ENCODE results near the gene ADAMTS9. TPM values are rescaled to one million over a fixed set of nuclear protein-coding genes. Genes with fewer than 3 reads are reported as not detected.

The ADAMTS9 gene
- polyA plus RNA-seq, 1 donor from 2014 or later, result 0.32 TPM

GRCh38 chr3:64648927-64649906 is 38.6 kb downstream of the ADAMTS9 start:
- Histone ChIP-seq H3K4me3 (ENCODE audit: low read length) (no peak overlapping the region), H4K20me1 (ENCODE audit: insufficient read depth) (no peaks in the 10 kb centered on the region), H3K36me3 (ENCODE audit: insufficient read depth, low read length) (no peaks in the 10 kb centered on the region), H3K9ac (ENCODE audit: low read length) (no peak overlapping the region), H3K9me2 (ENCODE audit: insufficient read depth, low read length) (no peaks in the 10 kb centered on the region), H3F3A (ENCODE audit: insufficient read depth, low read length, poor library complexity, severe bottlenecking) (no peaks in the 10 kb centered on the region), H3K27ac (ENCODE audit: low read length) (no peak overlapping the region), H2AFZ (ENCODE audit: low read depth, low read length) (no peak overlapping the region), H3K9me3 (ENCODE audit: low read length) (no peaks in the 10 kb centered on the region), H3K4me2 (ENCODE audit: low read length) (no peak overlapping the region), H3K79me2 (replicated peaks; ENCODE audit: insufficient read depth, low read length) (no peaks in the 10 kb centered on the region), H3K27me3 (ENCODE audit: insufficient read depth, low read depth, low read length) (no peaks in the 10 kb centered on the region)
- TF ChIP-seq, protein P1, sequence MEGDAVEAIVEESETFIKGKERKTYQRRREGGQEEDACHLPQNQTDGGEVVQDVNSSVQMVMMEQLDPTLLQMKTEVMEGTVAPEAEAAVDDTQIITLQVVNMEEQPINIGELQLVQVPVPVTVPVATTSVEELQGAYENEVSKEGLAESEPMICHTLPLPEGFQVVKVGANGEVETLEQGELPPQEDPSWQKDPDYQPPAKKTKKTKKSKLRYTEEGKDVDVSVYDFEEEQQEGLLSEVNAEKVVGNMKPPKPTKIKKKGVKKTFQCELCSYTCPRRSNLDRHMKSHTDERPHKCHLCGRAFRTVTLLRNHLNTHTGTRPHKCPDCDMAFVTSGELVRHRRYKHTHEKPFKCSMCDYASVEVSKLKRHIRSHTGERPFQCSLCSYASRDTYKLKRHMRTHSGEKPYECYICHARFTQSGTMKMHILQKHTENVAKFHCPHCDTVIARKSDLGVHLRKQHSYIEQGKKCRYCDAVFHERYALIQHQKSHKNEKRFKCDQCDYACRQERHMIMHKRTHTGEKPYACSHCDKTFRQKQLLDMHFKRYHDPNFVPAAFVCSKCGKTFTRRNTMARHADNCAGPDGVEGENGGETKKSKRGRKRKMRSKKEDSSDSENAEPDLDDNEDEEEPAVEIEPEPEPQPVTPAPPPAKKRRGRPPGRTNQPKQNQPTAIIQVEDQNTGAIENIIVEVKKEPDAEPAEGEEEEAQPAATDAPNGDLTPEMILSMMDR (IDR thresholded peaks at IDR 0.05; ENCODE audit: poor library complexity, severe bottlenecking), result no peak
- TF ChIP-seq POLR2AphosphoS5 (IDR thresholded peaks at IDR 0.05) (no peak), EZH2 (IDR thresholded peaks at IDR 0.05; ENCODE audit: borderline replicate concordance, insufficient read depth, low read length, poor library complexity, severe bottlenecking) (no peak), MXI1 (conservative IDR thresholded peaks at IDR 0.05; ENCODE audit: poor library complexity, severe bottlenecking) (no peak), TAF1 (IDR thresholded peaks at IDR 0.05; ENCODE audit: low read depth) (no peak), EP300 (conservative IDR thresholded peaks at IDR 0.05; ENCODE audit: poor library complexity, severe bottlenecking) (no peak), RAD21 (conservative IDR thresholded peaks at IDR 0.05) (no peak), SMC3 (conservative IDR thresholded peaks at IDR 0.05; ENCODE audit: poor library complexity) (no peak)
- TF ChIP-seq, protein P2, sequence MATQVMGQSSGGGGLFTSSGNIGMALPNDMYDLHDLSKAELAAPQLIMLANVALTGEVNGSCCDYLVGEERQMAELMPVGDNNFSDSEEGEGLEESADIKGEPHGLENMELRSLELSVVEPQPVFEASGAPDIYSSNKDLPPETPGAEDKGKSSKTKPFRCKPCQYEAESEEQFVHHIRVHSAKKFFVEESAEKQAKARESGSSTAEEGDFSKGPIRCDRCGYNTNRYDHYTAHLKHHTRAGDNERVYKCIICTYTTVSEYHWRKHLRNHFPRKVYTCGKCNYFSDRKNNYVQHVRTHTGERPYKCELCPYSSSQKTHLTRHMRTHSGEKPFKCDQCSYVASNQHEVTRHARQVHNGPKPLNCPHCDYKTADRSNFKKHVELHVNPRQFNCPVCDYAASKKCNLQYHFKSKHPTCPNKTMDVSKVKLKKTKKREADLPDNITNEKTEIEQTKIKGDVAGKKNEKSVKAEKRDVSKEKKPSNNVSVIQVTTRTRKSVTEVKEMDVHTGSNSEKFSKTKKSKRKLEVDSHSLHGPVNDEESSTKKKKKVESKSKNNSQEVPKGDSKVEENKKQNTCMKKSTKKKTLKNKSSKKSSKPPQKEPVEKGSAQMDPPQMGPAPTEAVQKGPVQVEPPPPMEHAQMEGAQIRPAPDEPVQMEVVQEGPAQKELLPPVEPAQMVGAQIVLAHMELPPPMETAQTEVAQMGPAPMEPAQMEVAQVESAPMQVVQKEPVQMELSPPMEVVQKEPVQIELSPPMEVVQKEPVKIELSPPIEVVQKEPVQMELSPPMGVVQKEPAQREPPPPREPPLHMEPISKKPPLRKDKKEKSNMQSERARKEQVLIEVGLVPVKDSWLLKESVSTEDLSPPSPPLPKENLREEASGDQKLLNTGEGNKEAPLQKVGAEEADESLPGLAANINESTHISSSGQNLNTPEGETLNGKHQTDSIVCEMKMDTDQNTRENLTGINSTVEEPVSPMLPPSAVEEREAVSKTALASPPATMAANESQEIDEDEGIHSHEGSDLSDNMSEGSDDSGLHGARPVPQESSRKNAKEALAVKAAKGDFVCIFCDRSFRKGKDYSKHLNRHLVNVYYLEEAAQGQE (IDR thresholded peaks at IDR 0.05; ENCODE audit: borderline replicate concordance), result no peak

DNA sequence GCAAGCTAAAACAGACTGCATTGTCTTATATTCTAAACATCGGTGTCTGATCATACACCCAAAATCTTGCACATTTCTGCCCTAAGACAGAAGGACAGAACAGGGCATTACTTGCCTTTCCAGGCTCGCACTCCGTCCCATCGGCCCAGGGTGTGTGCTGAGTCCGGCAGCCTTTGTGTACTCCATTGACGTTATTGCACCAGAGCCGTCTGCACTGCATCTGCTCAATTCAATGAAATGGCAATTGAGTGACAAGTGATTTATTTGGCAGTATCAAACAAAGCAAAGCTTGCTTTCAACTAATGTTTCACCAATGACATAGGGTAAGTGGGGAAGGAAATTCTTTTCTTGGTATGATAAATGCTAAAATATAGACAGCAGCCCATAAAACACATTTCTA is 40.0 kb downstream of the ADAMTS9 start:
- no peaks in the 10 kb centered on the region for H3K9me3 ChIP-seq (ENCODE audit: low read length)
- H2AFZ ChIP-seq (ENCODE audit: low read depth, low read length), result no peak overlapping the region
- H3K9ac ChIP-seq (ENCODE audit: low read length), result no peak overlapping the region
- H3K27me3 ChIP-seq (ENCODE audit: insufficient read depth, low read depth, low read length), result no peaks in the 10 kb centered on the region
- H3K79me2 ChIP-seq (replicated peaks; ENCODE audit: insufficient read depth, low read length), result no peaks in the 10 kb centered on the region
- no peak overlapping the region for H3K4me3 ChIP-seq (ENCODE audit: low read length)
- H4K20me1 ChIP-seq (ENCODE audit: insufficient read depth), result no peaks in the 10 kb centered on the region
- no peak overlapping the region for H3K4me2 ChIP-seq (ENCODE audit: low read length)
- H3K9me2 ChIP-seq (ENCODE audit: insufficient read depth, low read length), result no peaks in the 10 kb centered on the region
- H3K36me3 ChIP-seq (ENCODE audit: insufficient read depth, low read length), result no peaks in the 10 kb centered on the region
- H3K27ac ChIP-seq (ENCODE audit: low read length), result no peak overlapping the region
- H3F3A ChIP-seq (ENCODE audit: insufficient read depth, low read length, poor library complexity, severe bottlenecking), result no peaks in the 10 kb centered on the region
- TF ChIP-seq MXI1 (conservative IDR thresholded peaks at IDR 0.05; ENCODE audit: poor library complexity, severe bottlenecking) (no peak), EP300 (conservative IDR thresholded peaks at IDR 0.05; ENCODE audit: poor library complexity, severe bottlenecking) (peak; percentile 43), SMC3 (conservative IDR thresholded peaks at IDR 0.05; ENCODE audit: poor library complexity) (no peak)
